Gastrocnemius medialis (tissue), 4 donors: ENCODE data around the gene TNIK. TPM values are rescaled to one million over a fixed set of nuclear protein-coding genes. Genes with fewer than 3 reads are reported as not detected.

Experiments
- ATAC-seq, 2 donors: fragments of 150-250 bp; one replicate each; pipeline ENCODE4 v1.9.1; 2016
- DNase-seq, 2 donors: peaks; one replicate each; pipeline ENCODE4 v3.0.0-alpha.2; 2019
- H3K27ac ChIP-seq, 4 donors: fragments of 200-600 bp; sonication (generic); 1 replicate in 1 of 4; 2 replicates in 3 of 4; pipeline ENCODE4 v1.5.1; 2016 to 2018; ENCODE audit warnings: mild to moderate bottlenecking in 2 of 4, moderate library complexity in 1 of 4
- H3K27me3 ChIP-seq, 3 donors: fragments of 200-600 bp; sonication (generic) in 2 of 3; 1 replicate in 1 of 3; 2 replicates in 2 of 3; pipeline versions ENCODE4 v1.5.1 to v1.6.0; 2016 to 2019; ENCODE audit warnings: mild to moderate bottlenecking in 1 of 3, moderate library complexity in 1 of 3
- H3K36me3 ChIP-seq, 2 donors: fragments of 200-600 bp; sonication (generic) in 1 of 2; one replicate each; pipeline ENCODE4 v1.5.1; 2017 to 2018
- H3K4me1 ChIP-seq, 2 donors: fragments of 200-600 bp; sonication (generic) in 1 of 2; one replicate each; pipeline ENCODE4 v1.5.1; 2016 to 2017; ENCODE audit warnings: mild to moderate bottlenecking in 2 of 2
- H3K4me3 ChIP-seq, 4 donors: fragments of 200-600 bp; sonication (generic) in 3 of 4; 1 replicate in 1 of 4; 2 replicates in 3 of 4; pipeline ENCODE4 v1.5.1; 2016 to 2019; ENCODE audit warnings: mild to moderate bottlenecking in 2 of 4
- H3K9me3 ChIP-seq, 3 donors: fragments of 200-600 bp; sonication (generic) in 2 of 3; 1 replicate in 1 of 3; 2 replicates in 2 of 3; pipeline ENCODE4 v1.5.1; 2016 to 2019
- POLR2A ChIP-seq, 2 donors: fragments of 450-650 bp; IDR thresholded peaks; one replicate each; pipeline ENCODE4 v1.6.1; 2017; ENCODE audit warnings: antibody characterized with exemption in 2 of 2, mild to moderate bottlenecking in 2 of 2, moderate library complexity in 2 of 2
- in situ Hi-C, 4 donors: fragments of 200-750 bp; cut with MboI; loops; one replicate each; pipeline versions ENCODE4 v1.15.0 to v1.8.0; 2017; ENCODE audit warnings: low sequenced_read_pairs in 4 of 4
- intact Hi-C: fragments of 100-400 bp; cut with DNase I; formaldehyde crosslinking; loops from one replicate; pipeline ENCODE4 v1.15.1; 2023; ENCODE audit warnings: low total_unique reads
- total RNA-seq, 4 donors: library from RNA; depleted of rRNA; stranded (reverse); fragments of >200 nt; gene quantifications; one replicate each; pipeline versions ENCODE4 v1.1.0 to v1.2.3, GENCODE V29; 2016
- TF ChIP-seq, protein P1 (sequence below), 5 experiments: fragments of 450-650 bp in 3 of 5; fragments of 200-600 bp in 2 of 5; sonication (generic) in 2 of 5; IDR thresholded peaks in 4 of 5; conservative IDR thresholded peaks in 1 of 5; 1 replicate in 4 of 5; 2 replicates in 1 of 5; pipeline ENCODE4 v1.5.1; 2016 to 2019; ENCODE audit warnings: antibody characterized with exemption in 5 of 5, mild to moderate bottlenecking in 3 of 5, moderate library complexity in 3 of 5

TNIK gene
- total RNA-seq, 4 donors from 2014 or later: 5.2 to 19.7 (median 10.6) TPM

DNA sequence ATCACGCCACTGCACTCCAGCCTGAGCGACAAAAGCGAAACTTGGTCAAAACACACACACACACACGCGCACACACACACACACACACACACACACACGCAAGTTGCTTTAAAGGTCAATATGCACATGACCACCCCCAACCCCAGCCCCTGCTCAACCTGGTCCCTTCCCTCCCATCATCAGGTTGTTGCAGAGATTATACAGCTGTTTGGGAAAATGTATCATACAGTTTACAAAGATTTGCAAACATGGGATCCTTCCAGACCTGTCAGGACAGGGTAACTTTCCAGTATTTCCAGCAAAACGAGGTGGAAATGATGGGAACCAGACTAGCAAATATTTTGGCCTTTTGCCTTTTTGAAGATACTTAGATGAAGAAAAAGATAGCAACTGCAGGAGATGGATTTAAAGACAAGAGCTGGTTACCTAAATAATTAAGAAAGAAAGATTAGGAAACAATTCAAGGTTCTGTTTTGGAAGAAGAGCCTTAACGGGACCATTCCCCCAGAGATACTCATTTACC, 80.2 kb downstream of the TNIK start:
- intact Hi-C loops: no loop called here
- Histone ChIP-seq H3K4me1 (peaks cover 51 to 64% of the 10 kb centered on the region in 2 donors), H3K27me3 (no peaks in the 10 kb centered on the region), H3K36me3 (no peaks in the 10 kb centered on the region), H3K9me3 (no peaks in the 10 kb centered on the region), H3K27ac (no peak overlapping the region), H3K4me3 (no peak overlapping the region)
- DNase-seq (no peak), ATAC-seq (no peak)
- in situ Hi-C loops: no loop called here
- TF ChIP-seq, protein P1, sequence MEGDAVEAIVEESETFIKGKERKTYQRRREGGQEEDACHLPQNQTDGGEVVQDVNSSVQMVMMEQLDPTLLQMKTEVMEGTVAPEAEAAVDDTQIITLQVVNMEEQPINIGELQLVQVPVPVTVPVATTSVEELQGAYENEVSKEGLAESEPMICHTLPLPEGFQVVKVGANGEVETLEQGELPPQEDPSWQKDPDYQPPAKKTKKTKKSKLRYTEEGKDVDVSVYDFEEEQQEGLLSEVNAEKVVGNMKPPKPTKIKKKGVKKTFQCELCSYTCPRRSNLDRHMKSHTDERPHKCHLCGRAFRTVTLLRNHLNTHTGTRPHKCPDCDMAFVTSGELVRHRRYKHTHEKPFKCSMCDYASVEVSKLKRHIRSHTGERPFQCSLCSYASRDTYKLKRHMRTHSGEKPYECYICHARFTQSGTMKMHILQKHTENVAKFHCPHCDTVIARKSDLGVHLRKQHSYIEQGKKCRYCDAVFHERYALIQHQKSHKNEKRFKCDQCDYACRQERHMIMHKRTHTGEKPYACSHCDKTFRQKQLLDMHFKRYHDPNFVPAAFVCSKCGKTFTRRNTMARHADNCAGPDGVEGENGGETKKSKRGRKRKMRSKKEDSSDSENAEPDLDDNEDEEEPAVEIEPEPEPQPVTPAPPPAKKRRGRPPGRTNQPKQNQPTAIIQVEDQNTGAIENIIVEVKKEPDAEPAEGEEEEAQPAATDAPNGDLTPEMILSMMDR (IDR thresholded peaks at IDR 0.05 in 4 of 5, conservative IDR thresholded peaks at IDR 0.05 in 1 of 5): no peak
- no peak for TF ChIP-seq POLR2A (IDR thresholded peaks at IDR 0.05)

DNA sequence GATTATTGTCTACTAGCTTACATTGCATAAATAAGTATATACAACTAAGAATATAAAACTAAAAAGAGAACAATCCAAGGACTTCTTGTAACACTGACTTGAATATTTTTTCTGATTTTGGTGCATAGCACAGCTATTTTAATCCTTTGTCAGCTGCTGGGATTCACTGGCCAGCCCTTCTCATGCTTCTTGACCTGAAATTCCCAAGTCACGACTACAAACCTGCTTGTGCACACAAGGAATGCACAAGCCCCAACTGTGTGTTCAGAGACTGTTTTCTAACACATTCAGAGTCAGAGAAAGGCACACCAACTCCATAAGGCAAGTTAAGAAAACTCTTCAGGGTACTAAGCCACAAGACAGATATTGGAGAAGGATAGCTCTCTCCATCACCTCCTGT, 80.9 kb downstream of the TNIK start:
- ATAC-seq: no peak
- Histone ChIP-seq H3K27me3 (no peaks in the 10 kb centered on the region), H3K9me3 (no peaks in the 10 kb centered on the region), H3K27ac (no peak overlapping the region), H3K36me3 (no peaks in the 10 kb centered on the region), H3K4me1 (peaks cover 58 to 70% of the 10 kb centered on the region in 2 donors), H3K4me3 (no peak overlapping the region)
- in situ Hi-C loops (no loop called here), intact Hi-C loops (no loop called here)
- TF ChIP-seq, protein P1 (IDR thresholded peaks at IDR 0.05 in 4 of 5, conservative IDR thresholded peaks at IDR 0.05 in 1 of 5): no peak
- TF ChIP-seq POLR2A (IDR thresholded peaks at IDR 0.05): no peak
- no peak for DNase-seq

DNA sequence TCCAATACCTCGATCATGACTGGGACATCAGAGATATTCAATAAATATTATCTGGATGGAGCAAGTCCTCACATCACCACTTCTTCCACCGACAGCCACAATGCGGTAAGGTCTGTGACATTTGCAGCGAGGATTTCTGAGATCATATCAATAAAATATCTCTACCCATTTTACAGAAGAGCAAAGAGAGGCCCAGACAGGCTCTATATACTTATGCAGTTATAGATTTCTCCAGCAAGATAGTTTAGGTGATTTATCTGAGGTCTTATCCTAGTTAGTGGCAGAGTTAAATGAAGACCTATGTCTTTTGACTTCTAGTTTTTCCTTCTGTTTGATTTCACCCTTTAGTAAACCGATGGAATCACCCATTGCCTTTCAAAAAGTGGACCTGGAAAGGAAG, 81.6 kb downstream of the TNIK start:
- intact Hi-C loops (no loop called here), in situ Hi-C loops (no loop called here)
- TF ChIP-seq, protein P1 (IDR thresholded peaks at IDR 0.05 in 4 of 5, conservative IDR thresholded peaks at IDR 0.05 in 1 of 5): no peak
- TF ChIP-seq POLR2A (IDR thresholded peaks at IDR 0.05): no peak
- DNase-seq (no peak), ATAC-seq (no peak)
- Histone ChIP-seq H3K9me3 (no peaks in the 10 kb centered on the region), H3K4me1 (peaks cover 65 to 72% of the 10 kb centered on the region in 2 donors), H3K36me3 (no peaks in the 10 kb centered on the region), H3K27ac (no peak overlapping the region), H3K27me3 (no peaks in the 10 kb centered on the region), H3K4me3 (no peak overlapping the region)

DNA sequence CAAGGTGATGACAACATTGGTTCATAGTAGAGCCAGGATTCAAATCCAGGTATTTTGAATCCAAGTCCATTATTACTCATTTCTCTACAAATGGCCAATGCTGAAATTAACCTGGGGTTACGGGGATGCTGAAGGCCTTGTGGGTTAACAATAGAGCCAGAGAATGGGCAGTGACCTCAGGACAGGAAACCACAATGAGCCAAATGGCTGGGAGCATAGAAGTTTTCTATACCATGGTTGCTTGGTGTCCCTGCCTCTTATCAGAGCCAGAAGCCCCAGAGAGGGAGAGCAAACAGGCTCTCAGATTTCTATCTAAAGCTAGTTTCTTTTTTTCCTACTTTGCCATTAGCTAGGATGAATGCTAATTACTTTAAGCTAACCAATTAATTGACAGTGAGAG, 82.3 kb downstream of the TNIK start:
- no peak for TF ChIP-seq POLR2A (IDR thresholded peaks at IDR 0.05)
- TF ChIP-seq, protein P1 (IDR thresholded peaks at IDR 0.05 in 4 of 5, conservative IDR thresholded peaks at IDR 0.05 in 1 of 5): no peak
- intact Hi-C loops (no loop called here), in situ Hi-C loops (no loop called here)
- H3K9me3 ChIP-seq: no peaks in the 10 kb centered on the region
- H3K36me3 ChIP-seq: no peaks in the 10 kb centered on the region
- ATAC-seq (no peak), DNase-seq (no peak)
- H3K4me3 ChIP-seq: no peak overlapping the region
- no peaks in the 10 kb centered on the region for H3K27me3 ChIP-seq
- no peak overlapping the region for H3K27ac ChIP-seq
- H3K4me1 ChIP-seq: peaks cover 66% of the 10 kb centered on the region in 2 donors

DNA sequence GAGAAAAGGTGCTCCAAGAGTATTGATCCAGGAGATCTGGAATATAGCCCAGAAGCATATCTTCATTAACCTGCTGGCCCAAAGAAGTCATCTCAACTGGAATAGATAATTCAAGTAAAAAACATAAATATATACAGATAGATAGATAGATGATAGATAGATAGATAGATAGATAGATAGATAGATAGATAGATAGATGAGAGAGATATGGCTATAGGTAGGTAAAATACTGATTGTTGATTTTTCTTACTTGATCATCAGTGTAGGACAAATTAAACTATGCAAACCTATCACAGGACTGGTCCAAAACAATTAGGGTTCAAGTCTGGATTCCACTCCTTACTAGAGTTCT, 83.6 kb downstream of the TNIK start:
- H3K9me3 ChIP-seq: no peaks in the 10 kb centered on the region
- no peaks in the 10 kb centered on the region for H3K27me3 ChIP-seq
- H3K36me3 ChIP-seq: no peaks in the 10 kb centered on the region
- no peak overlapping the region for H3K27ac ChIP-seq
- no peak for ATAC-seq
- H3K4me1 ChIP-seq: peaks cover 64% of the 10 kb centered on the region in 2 donors
- intact Hi-C loops (no loop called here), in situ Hi-C loops (no loop called here)
- H3K4me3 ChIP-seq: no peak overlapping the region
- no peak for DNase-seq
- no peak for TF ChIP-seq POLR2A (IDR thresholded peaks at IDR 0.05)
- TF ChIP-seq, protein P1 (IDR thresholded peaks at IDR 0.05 in 4 of 5, conservative IDR thresholded peaks at IDR 0.05 in 1 of 5): no peak
